ENCODE results near the gene INSL3.

The INSL3 gene

GRCh38 chr19:17821190-17821589 is at the start of gene INSL3:
Gene INSL3, minus strand, starts transcription at chr19:17821519. Its CDS starts 13 bp downstream, at chr19:17821506.
- no peak for DNase-seq

GRCh38 chr19:17869114-17869608 is 47.8 kb upstream of the INSL3 start:
- DNase-seq = no peak

- DNase-seq = no peak
Measured at GRCh38 chr19:17868669-17869068, 47.4 kb upstream of the INSL3 start.

- DNase-seq = no peak
Measured at GRCh38 chr19:17866964-17867486, 45.7 kb upstream of the INSL3 start.

GRCh38 chr19:17866312-17866963 is 45.1 kb upstream of the INSL3 start:
- DNase-seq = no peak

- no peak for DNase-seq
Measured at GRCh38 chr19:17865364-17866311, 44.3 kb upstream of the INSL3 start.

- no peak for DNase-seq
Measured at GRCh38 chr19:17863520-17864182, 42.3 kb upstream of the INSL3 start.

GRCh38 chr19:17862711-17863519 is 41.6 kb upstream of the INSL3 start:
- DNase-seq = no peak

GRCh38 chr19:17861542-17862402 is 40.5 kb upstream of the INSL3 start:
- no peak for DNase-seq

GRCh38 chr19:17860993-17861360 is 39.7 kb upstream of the INSL3 start:
- no peak for DNase-seq

- DNase-seq = peak in 1 of 3 experiments; percentile 40
Measured at GRCh38 chr19:17860331-17860992, 39.1 kb upstream of the INSL3 start.

GRCh38 chr19:17859533-17860330 is 38.4 kb upstream of the INSL3 start, which contains the start of gene RPL18A:
Gene RPL18A, plus strand, starts transcription at chr19:17859910. Its CDS starts 47 bp downstream, at chr19:17859957.
- DNase-seq = peak; percentile 97 to 100 (median 98)

- peak; percentile 54 to 79 (median 60) for DNase-seq
Measured at GRCh38 chr19:17855280-17856152, 34.2 kb upstream of the INSL3 start.

GRCh38 chr19:17854061-17854460 is 32.7 kb upstream of the INSL3 start:
- no peak for DNase-seq

GRCh38 chr19:17848595-17849292 is 27.4 kb upstream of the INSL3 start:
- no peak for DNase-seq

- peak in 1 of 3 experiments; percentile 10 for DNase-seq
Measured at GRCh38 chr19:17847538-17848366, 26.4 kb upstream of the INSL3 start, which contains the start of gene JAK3. Gene JAK3, minus strand, starts transcription at chr19:17847982. Its CDS starts 3,565 bp downstream, at chr19:17844417.

- no peak for DNase-seq
Measured at GRCh38 chr19:17846146-17846545, 24.8 kb upstream of the INSL3 start.
